Activated CD8-positive, alpha-beta memory T cell treated with anti-CD3 and anti-CD28 coated beads, Interleukin-2, amount 50 U/mL, for 48 hours (primary cell): ENCODE results near the gene ACOT11.

Experiments
- DNase-seq: peaks from one replicate; pipeline ENCODE4 v3.0.0-alpha.2; 2020

ACOT11 gene

DNA sequence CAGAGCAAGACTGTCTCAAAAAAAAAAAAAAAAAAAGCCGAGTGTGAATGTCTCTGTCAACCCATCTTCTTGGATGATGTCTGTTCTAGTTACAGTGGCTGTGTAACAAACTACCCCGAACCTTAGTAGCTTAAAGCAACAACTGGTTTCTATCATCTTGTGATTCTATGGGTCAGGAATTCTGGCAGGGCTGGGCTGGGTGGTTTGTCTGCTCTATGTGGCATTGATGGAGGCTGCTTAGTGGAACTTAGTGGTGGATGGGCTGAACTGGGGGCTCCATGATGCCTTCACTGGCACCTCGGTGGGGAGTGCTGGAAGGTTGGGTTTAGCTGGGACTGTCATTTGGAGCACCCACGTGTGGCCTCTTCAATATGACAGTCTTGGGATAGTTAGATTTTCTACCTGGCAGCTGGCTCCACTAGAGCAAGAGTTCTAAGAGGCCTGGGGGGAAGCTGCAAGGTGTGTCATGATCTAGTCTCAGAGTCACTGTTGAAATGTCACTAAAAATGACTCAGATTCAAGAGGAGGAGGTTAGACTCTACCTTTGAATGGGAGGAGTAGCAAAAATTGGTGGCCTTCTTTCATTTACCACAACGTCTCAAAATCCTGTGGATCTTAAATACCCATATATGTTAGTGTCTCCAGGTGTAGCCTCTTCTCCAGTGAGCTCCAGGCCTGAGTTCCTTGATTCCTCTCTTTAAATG lies 18.6 kb downstream of the ACOT11 start:
- DNase-seq, result no peak

DNA sequence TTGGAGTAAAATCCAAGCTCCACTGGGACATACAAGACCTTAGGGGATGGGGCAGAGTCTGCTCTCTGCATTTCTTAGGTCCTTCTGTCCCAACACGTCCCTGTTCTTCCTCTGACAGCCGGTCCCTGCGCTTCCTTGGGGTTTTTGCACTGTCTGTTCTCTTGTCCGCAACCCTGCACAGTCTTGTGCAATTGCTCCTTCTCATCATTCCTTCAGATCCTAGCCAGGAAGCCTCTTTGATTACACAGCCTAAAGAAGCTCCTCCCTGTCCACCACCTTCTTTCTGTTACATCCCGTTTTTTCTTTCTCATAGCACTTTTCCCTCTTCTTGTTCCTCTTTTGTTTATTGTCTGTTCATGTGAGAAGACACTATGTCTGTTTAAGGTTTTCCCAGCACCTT lies 19.9 kb downstream of the ACOT11 start:
- DNase-seq, result no peak

DNA sequence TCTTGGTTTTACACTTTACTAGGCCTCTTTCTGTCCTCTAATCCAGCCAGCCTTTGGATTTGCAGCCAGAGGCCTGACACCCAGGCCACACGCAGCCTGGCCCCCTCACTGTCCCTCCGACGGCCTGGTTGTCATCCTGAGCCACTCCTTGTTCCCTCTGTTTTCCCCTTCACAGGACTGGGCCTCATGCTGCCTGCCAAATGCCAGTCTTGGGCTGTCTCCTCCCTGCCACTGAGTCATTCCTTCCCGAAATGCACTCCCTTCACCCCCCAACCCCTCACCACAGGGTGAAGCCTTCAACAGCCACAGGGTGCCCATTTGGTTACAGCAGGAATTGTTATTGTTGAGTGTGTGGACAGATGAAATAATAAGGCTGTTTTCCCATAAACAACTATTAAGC lies 21.3 kb downstream of the ACOT11 start:
- DNase-seq, result no peak

DNA sequence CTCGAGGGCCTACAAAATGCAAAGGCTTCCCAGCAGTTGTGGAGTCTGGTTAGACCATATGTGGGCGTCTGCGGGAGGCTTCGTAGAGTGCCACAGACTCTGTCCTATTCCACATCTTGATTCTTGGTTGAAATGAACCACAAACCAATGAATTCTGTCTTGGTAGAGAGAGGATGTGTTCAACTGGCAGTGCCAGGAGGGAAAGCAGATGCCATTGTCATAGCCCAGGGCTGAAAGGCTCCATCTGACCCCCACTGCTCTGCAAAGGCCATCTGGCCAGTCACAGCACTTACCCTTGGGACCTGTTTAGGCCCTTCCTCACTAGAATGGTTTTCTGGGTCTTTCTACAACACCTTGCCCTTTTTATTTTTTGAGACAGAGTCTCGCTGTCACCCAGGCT lies 22.1 kb downstream of the ACOT11 start:
- DNase-seq, result no peak

DNA sequence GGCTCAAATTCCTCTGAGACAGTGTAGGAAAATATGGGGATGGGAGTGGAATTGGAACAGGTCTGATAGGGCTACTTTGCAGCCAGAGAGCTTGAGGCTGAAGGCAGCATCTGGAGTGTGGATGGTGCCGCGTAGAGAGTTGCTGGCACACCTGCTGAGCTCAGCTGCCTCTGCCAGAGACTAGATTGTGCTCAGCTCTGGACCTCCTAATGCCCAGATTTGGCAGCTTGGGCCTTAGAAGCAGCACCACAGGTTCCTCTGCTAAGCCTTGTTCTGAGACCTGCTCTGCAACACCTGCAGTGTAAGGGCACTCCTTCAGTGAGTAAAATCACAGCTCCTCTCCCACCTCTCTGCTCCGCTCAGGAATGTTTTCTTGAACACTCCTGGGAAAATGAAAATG lies 23.3 kb downstream of the ACOT11 start:
- no peak for DNase-seq

DNA sequence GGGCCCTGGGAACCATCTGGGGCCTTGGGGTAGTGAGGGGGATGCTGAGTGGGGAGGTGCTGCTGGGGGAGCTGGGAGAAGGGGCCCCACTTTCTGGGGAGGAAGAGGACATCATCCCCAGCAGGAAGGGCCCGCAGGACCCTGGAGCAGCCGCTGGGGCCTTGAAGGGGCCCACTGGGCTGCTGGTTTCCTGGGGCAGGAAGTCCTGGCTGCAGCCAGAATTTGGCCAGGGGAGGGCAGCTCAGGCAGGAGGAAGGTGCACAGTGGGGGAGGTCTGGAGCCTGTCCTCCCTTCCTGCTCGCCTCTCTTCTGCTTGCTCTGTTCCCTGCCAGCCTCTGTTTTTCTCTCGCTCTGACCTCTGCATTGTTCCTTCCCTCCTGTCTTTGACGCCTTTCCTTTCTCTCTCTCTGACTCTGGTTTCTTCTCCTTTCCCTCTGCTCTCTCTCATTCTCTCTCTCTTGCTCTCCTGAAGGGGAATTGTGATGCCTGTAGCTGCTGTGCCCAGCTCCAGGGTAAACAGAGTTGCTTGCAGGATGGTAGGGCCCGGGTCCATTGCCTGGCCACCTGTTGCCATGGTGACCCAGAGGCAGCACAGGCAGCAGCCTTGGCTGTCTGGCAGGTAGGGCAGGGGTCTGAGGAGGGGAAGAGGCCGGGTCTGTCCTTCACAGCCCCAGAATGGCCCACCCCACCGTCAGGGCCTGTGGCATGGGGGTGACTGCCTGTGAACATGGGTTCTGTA lies 23.9 kb downstream of the ACOT11 start:
- DNase-seq, result no peak

DNA sequence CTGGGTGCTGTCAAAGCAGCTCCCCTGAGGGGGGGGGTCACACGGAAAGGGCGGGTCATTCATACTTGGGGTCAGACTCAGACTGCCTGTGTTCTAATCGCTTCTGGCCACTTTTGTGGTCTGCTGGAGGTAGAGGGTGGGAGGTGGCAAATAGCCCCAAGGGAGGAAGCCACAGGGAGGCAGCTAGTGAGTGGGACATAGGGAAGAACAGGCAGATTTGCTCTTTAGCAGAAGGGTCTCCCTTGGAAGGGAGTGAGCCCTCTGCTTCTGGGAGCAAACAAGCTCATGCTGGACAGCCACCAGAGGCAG lies 24.5 kb downstream of the ACOT11 start:
- DNase-seq, result no peak

DNA sequence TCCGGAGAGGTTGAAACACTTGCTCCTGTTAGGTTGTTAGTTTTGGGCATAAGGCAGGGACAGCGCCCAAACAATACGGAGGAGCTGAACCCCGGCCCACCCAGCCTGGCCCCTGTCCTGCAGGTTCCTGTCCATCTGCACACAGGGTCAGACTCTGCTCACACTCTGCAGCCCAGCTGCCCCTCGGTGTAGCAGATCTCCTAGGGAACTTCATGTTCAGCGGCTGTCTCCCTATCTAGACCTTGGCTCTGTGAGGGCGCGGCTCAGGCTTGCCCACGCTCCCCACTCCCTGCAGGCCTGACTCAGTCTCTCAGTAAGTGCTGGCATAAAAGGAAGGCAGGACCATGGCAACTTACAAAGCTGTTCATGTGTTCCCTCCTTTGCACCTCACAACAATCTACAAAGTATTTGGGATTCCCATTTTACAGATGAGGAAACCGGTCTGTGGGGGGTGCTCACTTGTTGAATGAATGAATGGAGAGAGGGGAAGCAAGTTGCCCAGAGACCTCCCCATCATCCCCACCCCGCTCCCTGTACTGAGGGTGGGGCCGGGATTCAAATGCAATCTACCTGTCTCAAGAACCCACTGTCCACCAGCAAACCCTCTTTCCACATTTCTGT lies 26.2 kb downstream of the ACOT11 start:
- no peak for DNase-seq

DNA sequence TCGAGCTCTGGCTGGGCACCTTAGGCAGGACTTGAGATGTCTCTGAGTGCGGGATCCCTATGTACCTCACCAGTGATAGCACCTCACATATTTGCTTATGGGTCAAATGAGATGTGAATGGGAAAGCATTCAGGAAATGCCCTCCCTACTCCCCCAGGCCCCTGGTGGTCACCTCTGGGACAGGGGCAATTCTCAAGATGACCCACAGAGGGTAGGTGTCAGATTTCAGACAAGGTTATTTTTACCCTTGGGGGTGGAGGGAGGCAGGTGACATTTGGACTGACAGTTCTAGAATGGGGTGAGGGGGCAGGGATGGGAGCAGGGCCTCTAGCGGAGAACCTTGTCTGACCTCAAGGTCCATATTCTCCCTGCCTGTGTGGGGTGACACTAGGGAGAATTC lies 27.1 kb downstream of the ACOT11 start:
- no peak for DNase-seq

DNA sequence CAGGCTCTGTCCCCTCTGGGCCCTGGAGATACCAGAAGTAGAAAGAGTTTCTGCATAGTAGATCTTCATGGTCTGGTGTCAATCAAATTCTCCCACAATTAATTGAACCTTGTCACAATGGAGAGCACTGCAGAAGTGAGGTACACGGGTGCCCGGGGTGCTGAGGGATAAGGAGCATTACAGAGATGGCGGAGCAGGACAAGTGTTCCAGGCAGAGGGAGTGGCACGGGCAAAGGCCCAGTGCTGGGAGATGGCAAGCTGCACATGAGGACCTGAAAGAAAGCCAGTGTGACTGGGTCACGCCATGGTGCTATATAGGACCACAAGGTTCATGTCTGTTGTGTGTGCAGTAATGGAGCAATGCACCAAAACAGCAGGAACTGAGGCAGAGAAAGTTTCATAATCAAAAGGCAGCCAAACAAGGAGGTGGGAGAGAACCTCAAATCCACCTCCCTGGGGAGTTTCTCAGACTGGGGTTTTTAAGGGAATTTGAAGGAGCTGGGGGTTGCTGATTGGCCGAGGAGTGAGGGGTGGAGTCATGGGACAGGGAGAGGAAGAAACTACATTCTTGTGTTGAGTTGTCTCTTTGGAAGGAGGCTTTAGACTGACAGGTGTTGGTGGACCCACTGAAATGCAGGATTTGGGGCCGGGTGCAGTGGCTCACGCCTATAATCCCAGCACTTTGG lies 27.7 kb downstream of the ACOT11 start:
- DNase-seq, result no peak

DNA sequence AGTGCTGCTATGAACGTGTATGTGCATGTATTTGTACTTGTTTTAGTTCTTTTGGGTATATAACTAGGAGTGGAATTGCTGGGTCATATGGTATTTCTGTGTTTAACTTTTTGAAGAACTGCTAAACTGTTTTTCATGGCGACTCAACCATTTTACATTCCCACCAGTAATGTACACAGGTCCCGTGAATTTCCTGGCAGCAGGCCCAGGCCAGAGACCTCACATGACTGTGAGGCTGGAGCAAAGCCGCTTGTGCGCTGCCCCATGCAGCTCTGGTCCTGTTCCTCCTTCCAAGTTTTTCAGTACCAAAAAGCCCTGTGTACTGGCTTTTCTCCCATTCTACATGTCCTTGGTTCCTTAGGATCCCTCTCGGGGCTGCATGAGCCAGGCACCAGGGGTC lies 29.6 kb downstream of the ACOT11 start:
- no peak for DNase-seq

DNA sequence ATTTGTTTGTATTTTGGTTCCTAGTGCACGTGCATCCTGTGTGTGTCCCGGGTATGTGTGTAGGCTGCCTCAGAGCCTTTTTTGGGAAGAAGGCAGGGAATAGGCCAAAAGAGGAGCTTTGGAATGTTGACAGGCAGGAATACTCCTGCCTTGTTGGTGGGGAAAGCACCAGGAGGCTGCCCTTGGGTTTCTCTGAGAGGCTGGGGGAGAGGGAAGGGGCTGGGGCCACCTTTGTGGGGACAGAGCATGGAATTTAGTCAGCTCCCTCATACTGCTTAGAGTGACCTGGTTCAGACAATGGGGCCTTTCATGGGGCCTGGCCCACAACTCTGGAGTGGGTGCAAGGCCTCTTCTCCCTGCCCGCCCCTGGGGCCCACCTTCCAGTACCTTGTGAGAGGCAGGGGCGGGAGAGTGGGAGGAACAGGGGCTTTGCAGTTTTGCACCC lies 31.3 kb downstream of the ACOT11 start:
- no peak for DNase-seq

DNA sequence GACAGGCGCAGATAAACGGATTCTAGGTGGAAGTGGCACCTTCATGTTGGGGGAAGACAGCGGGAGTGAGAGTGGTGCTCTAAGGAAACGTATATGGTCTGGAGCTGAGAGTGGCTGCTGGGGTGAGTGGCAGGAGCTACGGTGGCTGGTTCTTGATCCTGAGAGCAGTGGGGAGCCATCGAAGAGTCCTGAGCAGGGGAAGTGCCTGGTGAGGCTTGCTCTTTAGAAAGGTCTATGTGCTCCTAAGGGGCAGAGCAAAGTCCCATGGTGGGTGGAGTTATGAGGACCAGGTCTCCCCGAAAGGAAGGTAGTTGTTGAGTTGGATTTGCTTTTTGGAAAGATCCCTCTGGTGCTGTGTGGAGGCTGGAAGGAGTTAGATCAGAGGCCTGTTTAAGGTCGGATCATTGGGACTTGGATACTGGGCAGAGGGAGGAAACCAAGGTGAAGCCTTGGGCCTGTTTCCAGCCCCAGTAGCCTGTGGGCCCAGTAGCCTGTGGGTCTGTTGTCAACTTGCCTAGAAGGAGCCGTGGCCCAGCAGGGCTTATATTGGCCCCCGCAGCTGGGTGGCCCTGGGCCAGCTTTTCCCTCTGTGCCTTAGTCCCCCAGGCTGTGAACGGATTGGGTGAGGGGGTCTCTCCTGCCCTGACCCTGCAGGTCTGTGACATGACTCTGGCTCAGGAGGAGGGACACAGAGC lies 33.0 kb downstream of the ACOT11 start:
- no peak for DNase-seq

DNA sequence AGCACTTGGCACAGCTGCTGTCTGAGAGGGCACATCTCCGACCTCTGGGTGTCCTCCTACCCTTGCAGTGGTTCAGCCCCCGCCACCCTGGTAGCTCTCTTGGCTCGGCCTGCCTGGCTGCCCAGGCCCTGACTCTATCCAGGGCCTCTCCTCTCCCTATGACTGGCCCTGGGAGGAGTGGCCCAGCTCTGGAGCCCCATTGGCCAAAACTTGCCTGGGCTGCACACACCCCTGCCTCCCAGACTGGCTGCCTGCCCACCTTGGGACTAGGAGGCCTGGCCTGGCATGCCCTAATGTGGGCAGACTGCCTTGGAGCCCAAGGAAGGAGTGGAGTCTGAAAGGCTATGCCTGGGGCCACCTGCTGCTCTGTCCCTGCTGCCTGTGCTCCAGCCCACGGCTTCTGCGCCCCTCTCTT lies 33.6 kb downstream of the ACOT11 start:
- DNase-seq, result no peak

DNA sequence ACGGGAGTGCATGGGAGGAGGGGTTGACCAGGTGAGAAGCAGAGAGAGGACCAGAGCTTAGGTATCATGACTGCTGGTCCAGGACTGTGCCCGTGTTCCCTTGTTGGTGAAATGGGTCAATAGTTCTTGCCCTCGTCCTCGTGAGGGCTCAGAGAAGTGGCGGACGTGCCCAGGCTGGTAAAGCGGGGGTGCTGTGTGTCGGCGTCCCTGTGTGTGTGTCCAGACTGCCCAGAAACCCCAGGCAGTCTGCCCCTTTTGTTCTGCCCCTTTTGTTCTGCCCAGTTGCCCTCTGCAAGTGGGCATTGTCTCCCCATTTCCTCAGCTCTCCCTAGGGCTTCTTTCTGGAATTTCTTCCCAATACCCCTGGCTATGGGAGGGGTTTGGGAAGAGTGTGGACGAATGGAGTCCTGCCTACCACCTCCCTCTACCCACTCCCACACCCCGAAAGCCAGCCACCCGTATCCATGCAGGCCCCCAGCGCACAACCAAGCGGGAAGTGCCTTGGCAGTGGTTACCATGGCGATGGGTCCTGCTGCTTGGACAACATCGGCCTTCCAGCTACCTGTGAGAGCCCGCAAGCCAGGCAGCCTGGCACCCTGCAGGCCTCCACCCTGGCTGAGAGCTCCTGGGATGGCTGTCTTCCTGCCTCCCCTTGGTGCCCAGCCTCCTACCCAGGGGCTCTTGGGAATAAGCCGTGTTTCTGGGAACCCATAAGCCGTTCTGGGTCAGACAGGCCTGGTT lies 34.7 kb downstream of the ACOT11 start:
- DNase-seq, result no peak

DNA sequence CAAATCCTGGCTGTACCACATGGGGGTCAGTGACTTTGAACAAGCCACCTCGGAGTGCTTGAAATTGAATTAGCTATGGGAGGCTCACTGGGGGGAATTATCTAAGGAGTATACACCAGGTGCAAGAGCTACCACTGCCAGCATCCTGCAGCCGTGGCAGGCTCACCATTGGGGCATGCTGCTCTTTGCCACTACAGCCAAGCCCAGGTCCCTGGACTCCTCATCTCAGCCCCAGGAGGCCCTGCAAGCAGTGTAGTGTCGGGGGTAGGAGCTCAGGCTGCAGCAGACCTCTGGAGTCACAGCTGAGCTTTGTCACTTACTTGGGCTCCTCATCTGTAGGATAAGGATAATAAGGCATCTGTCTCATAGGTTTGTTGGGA lies 35.3 kb downstream of the ACOT11 start:
- DNase-seq, result no peak

DNA sequence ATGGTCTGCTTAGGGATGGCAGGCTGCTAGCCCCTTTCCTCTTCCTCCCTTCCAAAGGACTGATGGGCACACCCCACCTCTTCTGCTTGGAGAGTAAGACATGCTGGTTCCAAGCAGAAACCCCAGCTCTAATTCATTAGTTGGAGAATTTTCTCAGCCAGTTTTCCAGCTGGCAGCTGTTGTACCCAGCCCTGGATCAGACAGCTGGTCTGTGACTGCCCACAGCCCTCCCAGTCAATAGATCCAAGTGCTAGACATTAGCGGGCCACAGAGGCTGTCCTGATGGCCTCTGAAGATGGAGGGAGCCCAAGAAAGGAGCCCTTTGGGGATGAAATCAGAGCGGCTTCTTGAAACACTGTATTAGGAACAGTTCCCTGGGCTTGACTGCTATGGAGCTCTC lies 35.8 kb downstream of the ACOT11 start:
- no peak for DNase-seq

DNA sequence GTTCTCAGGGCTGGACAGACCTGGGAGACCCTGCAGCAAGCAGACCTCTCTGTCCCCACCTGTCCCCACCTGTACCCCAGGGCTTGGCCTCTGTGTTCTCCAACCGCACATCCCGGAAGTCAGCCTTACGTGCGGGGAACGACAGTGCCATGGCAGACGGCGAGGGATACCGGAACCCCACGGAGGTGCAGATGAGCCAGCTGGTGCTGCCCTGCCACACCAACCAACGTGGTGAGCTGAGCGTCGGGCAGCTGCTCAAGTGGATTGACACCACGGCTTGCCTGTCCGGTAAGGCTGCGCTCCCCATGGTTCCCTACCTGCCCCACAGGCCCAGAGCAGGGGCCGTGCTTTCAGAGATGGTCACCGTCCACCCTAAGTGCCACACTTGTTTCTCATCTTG lies 36.5 kb downstream of the ACOT11 start:
- DNase-seq, result no peak

DNA sequence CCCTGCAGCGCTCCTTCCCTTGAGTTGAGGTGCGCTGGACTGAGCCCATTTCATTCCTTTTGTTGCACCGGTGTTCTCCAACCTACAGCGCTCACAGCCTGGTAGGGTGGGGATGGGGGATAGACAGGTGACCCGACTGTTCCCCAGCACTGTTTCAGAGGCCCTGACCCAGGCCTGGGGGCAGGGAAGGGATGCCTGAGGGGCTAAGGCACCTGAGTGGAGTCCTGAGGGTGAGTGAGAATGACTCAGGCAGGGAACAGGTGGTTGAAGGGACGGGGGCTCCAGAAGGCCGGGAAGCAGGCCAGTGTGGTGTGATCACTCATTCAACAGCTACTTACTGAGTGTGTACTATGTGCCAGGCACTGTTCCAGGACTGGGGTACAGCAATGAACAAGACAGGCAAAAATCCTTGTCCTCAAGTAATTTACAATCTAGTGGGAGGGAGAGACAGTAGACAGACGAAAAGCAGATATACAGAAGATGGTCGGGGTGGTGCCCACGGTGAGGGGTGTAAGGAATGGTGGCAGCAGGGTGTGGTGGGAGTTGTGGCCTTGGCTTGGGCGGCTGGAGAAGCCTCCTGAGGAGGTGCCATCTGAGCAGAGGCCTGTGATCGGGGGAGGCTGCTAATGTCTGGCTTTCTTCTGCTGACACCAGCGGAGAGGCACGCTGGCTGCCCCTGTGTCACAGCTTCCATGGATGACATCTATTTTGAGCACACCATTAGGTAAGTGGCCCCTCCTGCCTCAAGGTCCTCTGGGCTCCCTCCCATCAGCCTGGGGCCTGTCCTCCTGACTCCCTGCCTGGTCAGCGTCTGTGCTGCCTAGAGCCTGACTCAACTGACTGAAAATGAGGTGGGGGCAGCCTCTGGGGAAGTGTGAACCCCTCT lies 37.4 kb downstream of the ACOT11 start:
- no peak for DNase-seq

DNA sequence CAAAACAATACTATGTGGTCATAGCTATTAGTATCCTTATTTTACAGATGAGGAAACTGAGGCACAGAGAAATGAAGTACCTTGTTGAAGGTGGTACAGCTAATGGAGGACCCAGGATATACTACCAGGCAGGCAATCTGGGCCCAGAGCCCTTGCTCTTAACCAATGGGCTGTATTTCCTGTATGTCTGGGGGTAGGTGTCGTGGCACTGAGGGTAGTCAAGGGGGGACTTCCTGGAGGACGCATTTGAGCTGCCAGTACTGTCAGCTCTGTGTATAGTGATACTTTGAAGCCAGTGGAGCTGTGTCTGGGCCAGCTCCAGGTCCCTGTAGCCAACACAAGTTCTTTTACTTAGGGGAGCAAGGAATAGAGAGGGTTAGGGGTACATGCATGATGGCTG lies 40.3 kb downstream of the ACOT11 start:
- no peak for DNase-seq

DNA sequence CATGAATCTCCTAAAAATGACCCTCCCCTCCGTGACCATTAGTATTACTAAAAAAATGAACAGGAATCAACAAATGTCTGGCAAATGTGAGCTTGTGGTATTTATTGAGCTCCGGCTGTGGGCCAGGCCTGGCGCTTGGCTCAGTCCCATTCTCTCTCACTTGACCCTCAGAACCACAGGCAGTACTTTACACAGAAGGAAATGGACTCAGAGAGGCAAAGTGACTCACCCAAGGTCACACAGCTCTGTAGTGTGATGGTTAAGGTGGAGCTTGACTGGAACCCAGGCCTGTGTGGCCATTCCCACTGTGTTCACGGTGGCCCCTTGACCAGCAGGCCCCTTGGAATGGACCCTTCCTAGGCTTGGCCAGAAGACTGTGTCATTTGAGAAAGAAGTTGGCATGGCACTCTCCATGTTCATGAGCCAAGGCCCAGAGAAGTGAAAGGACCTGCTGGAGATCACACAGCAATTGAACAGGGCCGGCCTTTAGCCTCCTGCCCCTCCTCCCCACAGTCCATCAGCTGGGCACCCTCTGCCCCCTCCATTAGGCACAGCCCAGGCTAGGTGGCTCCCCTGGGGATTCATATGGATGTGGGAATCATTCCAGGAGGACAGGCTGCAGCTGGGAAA lies 43.2 kb downstream of the ACOT11 start:
- DNase-seq, result no peak
